Astrocyte of the spinal cord (primary cell): Measurements from ENCODE around the gene PRPF6.
A peak's percentile ranks its signal among the peaks of the same experiment; 100 is the strongest.

Experiments used
- DNase-seq: peaks from one replicate; pipeline ENCODE4 v3.0.0; 2011; ENCODE audit warnings: low read depth, low spot score
- H3K4me3 ChIP-seq: 2 replicates; pipeline ENCODE4 v1.5.1; 2011; ENCODE audit warnings: low read depth, mild to moderate bottlenecking, low read length, moderate library complexity
- CTCF ChIP-seq: IDR thresholded peaks from 2 replicates; pipeline ENCODE4 v1.5.1; 2012; ENCODE audit warnings: low read depth, mild to moderate bottlenecking, low read length, inconsistent platforms
- in situ Hi-C: cut with HindIII; loops from 2 replicates; pipeline ENCODE4 v1.10.0; 2017; ENCODE audit warnings: low sequenced_read_pairs

Gene PRPF6

DNA sequence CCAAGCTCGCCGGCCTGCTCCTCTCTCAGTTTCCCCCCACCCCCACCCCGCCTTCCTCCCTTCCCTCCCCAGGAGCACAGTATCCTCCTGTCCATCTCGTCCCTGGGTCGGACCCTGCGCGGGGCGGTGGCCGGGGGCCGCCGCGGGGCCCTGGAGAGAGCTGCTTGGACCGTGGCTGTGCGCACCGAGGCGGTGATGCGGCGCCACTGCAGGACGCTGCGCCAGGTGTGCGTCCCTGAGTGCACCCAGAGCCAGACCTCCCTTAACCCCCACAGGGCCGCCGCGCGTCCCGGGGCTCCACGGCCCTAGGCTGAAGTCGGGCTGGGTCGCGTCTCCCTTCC is 57.3 kb downstream of the PRPF6 start:
- TF ChIP-seq CTCF: no peak
- in situ Hi-C loops: no loop called here

DNA sequence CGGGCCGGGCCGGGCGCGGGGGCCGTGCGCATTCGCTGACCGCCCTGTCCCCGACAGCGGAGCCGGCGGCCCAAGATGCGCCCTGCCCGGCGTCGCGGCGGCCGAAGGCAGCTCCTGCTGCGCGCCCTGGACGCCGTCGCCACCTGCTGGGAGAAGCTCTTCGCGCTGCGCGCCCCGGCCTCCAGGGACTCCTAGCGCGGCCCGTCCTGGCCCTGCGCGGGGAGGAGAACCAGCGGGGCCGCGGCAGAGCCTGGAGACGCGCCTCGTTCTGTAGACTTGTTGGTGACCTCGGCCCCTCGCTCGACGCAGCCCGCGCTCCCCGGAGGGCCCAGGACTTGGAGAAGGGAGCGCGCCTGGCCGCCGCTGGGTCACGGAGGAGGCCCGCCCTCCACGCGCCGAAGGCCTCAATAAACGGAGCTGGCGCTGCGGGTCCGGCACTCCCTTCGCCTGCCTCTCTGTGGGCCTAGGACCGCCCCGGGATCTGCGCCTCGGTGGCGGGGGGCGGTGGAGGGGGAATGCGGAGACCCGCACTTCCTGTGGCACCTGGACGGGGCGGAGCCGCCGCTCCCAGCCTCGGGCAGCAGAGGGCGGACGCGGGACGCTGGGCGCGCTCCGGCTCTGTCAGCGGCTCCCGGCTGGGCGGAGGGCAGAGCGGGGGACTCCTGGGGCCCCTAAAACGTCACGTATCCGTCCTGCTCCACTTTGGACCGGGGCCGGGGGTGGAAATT is 57.8 kb downstream of the PRPF6 start:
- in situ Hi-C loops: no loop called here
- peak overlapping the region; percentile 20 for H3K4me3 ChIP-seq
- peak; percentile 66 for TF ChIP-seq CTCF
- DNase-seq: peak; percentile 34

More for the DNA sequence above, 57.3 kb downstream of the PRPF6 start:
- no peak for DNase-seq
- no peak overlapping the region for H3K4me3 ChIP-seq

GRCh38 chr20:64039293-64040160 is 58.6 kb downstream of the PRPF6 start:
- no peak for TF ChIP-seq CTCF

DNA sequence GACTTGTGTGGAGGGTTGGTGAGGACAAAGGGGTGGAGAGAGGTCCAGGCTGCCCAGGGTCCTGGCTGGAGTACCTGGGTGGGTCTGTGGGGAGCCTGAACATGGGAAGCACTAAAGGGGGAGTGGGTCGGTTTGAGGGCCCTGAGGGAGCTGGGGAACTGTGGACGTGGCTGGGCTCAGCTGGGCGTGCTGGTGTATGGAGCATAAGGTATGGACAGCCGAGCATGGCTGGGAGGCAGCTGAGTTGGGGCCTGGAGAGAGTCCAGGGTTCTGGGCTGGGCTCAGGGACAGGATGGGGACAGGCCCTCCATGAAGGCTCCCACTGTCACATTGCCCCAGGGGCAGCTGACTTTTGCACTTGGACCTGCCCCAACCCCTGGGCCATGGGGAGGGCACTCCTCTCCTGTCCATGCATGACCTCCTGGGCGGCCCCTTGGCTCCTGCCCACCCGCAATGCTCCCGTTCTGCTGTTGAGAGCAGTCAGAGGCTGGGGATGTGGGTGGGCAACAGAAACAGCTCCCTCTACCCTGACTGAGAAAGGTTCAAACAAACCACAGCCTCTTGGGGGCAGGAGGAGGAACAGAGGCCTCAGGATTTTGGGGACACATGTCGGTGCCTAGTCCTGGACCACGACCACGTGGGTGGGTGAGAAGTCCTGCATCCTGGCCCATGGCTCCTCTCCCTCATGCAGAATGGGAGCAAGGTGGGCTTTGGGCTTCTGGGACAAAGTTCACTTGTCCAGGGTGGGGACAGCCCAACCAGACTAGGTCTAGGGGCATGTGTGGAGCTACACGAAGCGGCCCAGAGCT is 59.5 kb downstream of the PRPF6 start:
- DNase-seq: no peak
- no peak overlapping the region for H3K4me3 ChIP-seq
- no peak for TF ChIP-seq CTCF
- in situ Hi-C loops: no loop called here

More at GRCh38 chr20:64039293-64040160, 58.6 kb downstream of the PRPF6 start:
- no peak for DNase-seq
- in situ Hi-C loops: no loop called here
- H3K4me3 ChIP-seq: peak overlapping the region; percentile 16

DNA sequence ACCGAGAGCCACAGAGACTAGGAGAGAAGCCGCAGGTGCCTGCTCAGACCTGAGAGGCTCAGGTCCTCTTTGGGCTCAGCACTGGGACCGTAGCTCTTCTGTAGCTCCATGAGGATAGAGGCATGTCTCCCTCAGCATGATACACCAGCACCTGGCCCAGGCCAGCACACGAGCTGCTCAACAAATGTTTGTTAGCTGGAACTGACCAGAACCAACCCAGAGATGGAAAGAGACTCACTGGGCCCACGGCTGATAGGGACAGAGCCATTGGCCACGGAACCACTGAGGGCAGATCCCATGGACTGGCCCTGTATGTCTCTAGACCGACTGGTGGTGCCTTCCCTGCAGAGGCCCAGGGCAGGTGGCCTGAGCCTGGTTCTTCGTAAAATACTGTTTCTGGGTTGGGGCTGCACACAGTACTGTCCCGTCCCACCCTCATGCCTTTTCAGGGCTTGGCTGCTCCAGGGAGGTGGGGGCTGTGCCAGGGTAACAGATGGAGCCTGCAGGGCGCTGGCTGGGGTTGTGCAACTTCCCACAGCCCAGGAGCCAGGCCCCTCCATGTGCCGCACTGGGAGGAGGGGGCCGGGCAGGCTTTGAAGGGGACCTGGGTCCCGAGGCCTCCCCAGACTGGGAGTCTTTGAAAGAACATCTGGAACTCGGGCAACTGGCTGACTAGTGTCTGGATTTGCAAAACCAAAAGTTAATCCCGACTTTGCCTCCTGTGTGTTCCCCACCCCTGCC is 60.3 kb downstream of the PRPF6 start:
- TF ChIP-seq CTCF: no peak
- no peak overlapping the region for H3K4me3 ChIP-seq
- in situ Hi-C loops: no loop called here
- DNase-seq: no peak

- TF ChIP-seq CTCF: no peak
- no peak for DNase-seq
- in situ Hi-C loops: no loop called here
- H3K4me3 ChIP-seq: no peak overlapping the region
Measured at GRCh38 chr20:64041781-64042053, 60.8 kb downstream of the PRPF6 start.
